ENCODE measurements around the gene ADAMTS6.

The ADAMTS6 gene

GRCh38 chr5:65103756-65104440, 377.8 kb downstream of the ADAMTS6 start:
- DNase-seq (ENCODE audit: low read depth): no peak

GRCh38 chr5:65102976-65103711, 378.6 kb downstream of the ADAMTS6 start:
- peak; percentile 32 for DNase-seq (ENCODE audit: low read depth)

GRCh38 chr5:65102371-65102975, 379.2 kb downstream of the ADAMTS6 start:
- DNase-seq (ENCODE audit: low read depth): no peak

- DNase-seq (ENCODE audit: low read depth): no peak
These were observed 380.1 kb downstream of the ADAMTS6 start for GRCh38 chr5:65101632-65102100.

GRCh38 chr5:65100911-65101631, 380.6 kb downstream of the ADAMTS6 start:
- no peak for DNase-seq (ENCODE audit: low read depth)
